ENCODE measurements around the gene LRIT2.

The LRIT2 gene

GRCh38 chr10:84225427-84226173, at the start of gene LRIT2:
LRIT2 (minus strand) TSS chr10:84225544; CDS start chr10:84225520, 24 bp downstream.
- H3K4me1 ChIP-seq (ENCODE audit: control insufficient read depth, insufficient read depth, low read length), result no peaks in the 10 kb centered on the region
- no peaks in the 10 kb centered on the region for H3K27me3 ChIP-seq (ENCODE audit: control insufficient read depth, insufficient read depth, low read length)
- no peaks in the 10 kb centered on the region for H3K36me3 ChIP-seq (ENCODE audit: control insufficient read depth, insufficient read depth, low read length)
- H3K4me3 ChIP-seq (ENCODE audit: low read length), result no peak within 1 kb of the TSS
- WGBS (ENCODE audit: insufficient coverage, insufficient read length), result no CpG with 5 or more reads among the region's 6 CpGs
- DNase-seq (ENCODE audit: low read depth, low spot score), result no peak
- H3K27ac ChIP-seq (ENCODE audit: low read length), result no peak within 1 kb of the TSS
- no peaks in the 10 kb centered on the region for H3K9me3 ChIP-seq (ENCODE audit: control insufficient read depth, insufficient read depth, low read length)

GRCh38 chr10:84270708-84271107, 45.4 kb upstream of the LRIT2 start:
- peaks cover 1% of the 10 kb centered on the region; the same call in 1 of the 2 replicates for H3K4me1 ChIP-seq (ENCODE audit: control insufficient read depth, insufficient read depth, low read length)
- no peak overlapping the region for H3K4me3 ChIP-seq (ENCODE audit: low read length)
- no peaks in the 10 kb centered on the region for H3K9me3 ChIP-seq (ENCODE audit: control insufficient read depth, insufficient read depth, low read length)
- no peaks in the 10 kb centered on the region; the same call in 1 of the 2 replicates for H3K27me3 ChIP-seq (ENCODE audit: control insufficient read depth, insufficient read depth, low read length)
- no peak overlapping the region for H3K27ac ChIP-seq (ENCODE audit: low read length)
- WGBS (ENCODE audit: insufficient coverage, insufficient read length), result no CpG with 5 or more reads among the region's 1 CpG
- no peaks in the 10 kb centered on the region for H3K36me3 ChIP-seq (ENCODE audit: control insufficient read depth, insufficient read depth, low read length)
- DNase-seq (ENCODE audit: low read depth, low spot score), result no peak

GRCh38 chr10:84269773-84270172, 44.4 kb upstream of the LRIT2 start:
- WGBS (ENCODE audit: insufficient coverage, insufficient read length), result no CpG with 5 or more reads among the region's 2 CpGs
- no peak for DNase-seq (ENCODE audit: low read depth, low spot score)
- Histone ChIP-seq H3K36me3 (ENCODE audit: control insufficient read depth, insufficient read depth, low read length) (no peaks in the 10 kb centered on the region), H3K4me3 (ENCODE audit: low read length) (no peak overlapping the region), H3K27me3 (ENCODE audit: control insufficient read depth, insufficient read depth, low read length) (no peaks in the 10 kb centered on the region), H3K9me3 (ENCODE audit: control insufficient read depth, insufficient read depth, low read length) (no peaks in the 10 kb centered on the region), H3K27ac (ENCODE audit: low read length) (no peak overlapping the region), H3K4me1 (ENCODE audit: control insufficient read depth, insufficient read depth, low read length) (peaks cover 1% of the 10 kb centered on the region; the same call in 1 of the 2 replicates)

- H3K9me3 ChIP-seq (ENCODE audit: control insufficient read depth, insufficient read depth, low read length), result no peaks in the 10 kb centered on the region
- no CpG with 5 or more reads among the region's 1 CpG for WGBS (ENCODE audit: insufficient coverage, insufficient read length)
- H3K27ac ChIP-seq (ENCODE audit: low read length), result no peak overlapping the region
- H3K27me3 ChIP-seq (ENCODE audit: control insufficient read depth, insufficient read depth, low read length), result no peaks in the 10 kb centered on the region
- peaks cover 1% of the 10 kb centered on the region; the same call in 1 of the 2 replicates for H3K4me1 ChIP-seq (ENCODE audit: control insufficient read depth, insufficient read depth, low read length)
- no peak overlapping the region for H3K4me3 ChIP-seq (ENCODE audit: low read length)
- H3K36me3 ChIP-seq (ENCODE audit: control insufficient read depth, insufficient read depth, low read length), result no peaks in the 10 kb centered on the region
- DNase-seq (ENCODE audit: low read depth, low spot score), result no peak
Observed at GRCh38 chr10:84269162-84269561, 43.8 kb upstream of the LRIT2 start.

GRCh38 chr10:84267503-84268126, 42.3 kb upstream of the LRIT2 start:
- no peaks in the 10 kb centered on the region for H3K27me3 ChIP-seq (ENCODE audit: control insufficient read depth, insufficient read depth, low read length)
- no peaks in the 10 kb centered on the region for H3K9me3 ChIP-seq (ENCODE audit: control insufficient read depth, insufficient read depth, low read length)
- peaks cover 1% of the 10 kb centered on the region; the same call in 1 of the 2 replicates for H3K4me1 ChIP-seq (ENCODE audit: control insufficient read depth, insufficient read depth, low read length)
- DNase-seq (ENCODE audit: low read depth, low spot score), result peak; percentile 64
- H3K4me3 ChIP-seq (ENCODE audit: low read length), result no peak overlapping the region
- no peak overlapping the region for H3K27ac ChIP-seq (ENCODE audit: low read length)
- no CpG with 5 or more reads among the region's 7 CpGs for WGBS (ENCODE audit: insufficient coverage, insufficient read length)
- no peaks in the 10 kb centered on the region for H3K36me3 ChIP-seq (ENCODE audit: control insufficient read depth, insufficient read depth, low read length)

GRCh38 chr10:84265418-84265817, 40.1 kb upstream of the LRIT2 start:
- Histone ChIP-seq H3K9me3 (ENCODE audit: control insufficient read depth, insufficient read depth, low read length) (no peaks in the 10 kb centered on the region), H3K36me3 (ENCODE audit: control insufficient read depth, insufficient read depth, low read length) (no peaks in the 10 kb centered on the region), H3K27me3 (ENCODE audit: control insufficient read depth, insufficient read depth, low read length) (no peaks in the 10 kb centered on the region), H3K27ac (ENCODE audit: low read length) (no peak overlapping the region), H3K4me1 (ENCODE audit: control insufficient read depth, insufficient read depth, low read length) (peaks cover 1% of the 10 kb centered on the region; the same call in 1 of the 2 replicates), H3K4me3 (ENCODE audit: low read length) (no peak overlapping the region)
- DNase-seq (ENCODE audit: low read depth, low spot score), result no peak
- WGBS (ENCODE audit: insufficient coverage, insufficient read length), result no CpG with 5 or more reads among the region's 4 CpGs

GRCh38 chr10:84264611-84265141, 39.3 kb upstream of the LRIT2 start:
- no peaks in the 10 kb centered on the region for H3K27me3 ChIP-seq (ENCODE audit: control insufficient read depth, insufficient read depth, low read length)
- no CpG with 5 or more reads among the region's 11 CpGs for WGBS (ENCODE audit: insufficient coverage, insufficient read length)
- no peaks in the 10 kb centered on the region for H3K36me3 ChIP-seq (ENCODE audit: control insufficient read depth, insufficient read depth, low read length)
- peak; percentile 39 for DNase-seq (ENCODE audit: low read depth, low spot score)
- H3K4me3 ChIP-seq (ENCODE audit: low read length), result no peak overlapping the region
- H3K9me3 ChIP-seq (ENCODE audit: control insufficient read depth, insufficient read depth, low read length), result no peaks in the 10 kb centered on the region
- H3K4me1 ChIP-seq (ENCODE audit: control insufficient read depth, insufficient read depth, low read length), result peaks cover 1% of the 10 kb centered on the region; the same call in 1 of the 2 replicates
- H3K27ac ChIP-seq (ENCODE audit: low read length), result no peak overlapping the region

GRCh38 chr10:84263716-84264115, 38.4 kb upstream of the LRIT2 start:
- WGBS (ENCODE audit: insufficient coverage, insufficient read length), result no CpG with 5 or more reads among the region's 5 CpGs
- no peak overlapping the region for H3K27ac ChIP-seq (ENCODE audit: low read length)
- H3K4me1 ChIP-seq (ENCODE audit: control insufficient read depth, insufficient read depth, low read length), result peaks cover 1% of the 10 kb centered on the region; the same call in 1 of the 2 replicates
- H3K36me3 ChIP-seq (ENCODE audit: control insufficient read depth, insufficient read depth, low read length), result no peaks in the 10 kb centered on the region
- no peaks in the 10 kb centered on the region for H3K27me3 ChIP-seq (ENCODE audit: control insufficient read depth, insufficient read depth, low read length)
- no peaks in the 10 kb centered on the region for H3K9me3 ChIP-seq (ENCODE audit: control insufficient read depth, insufficient read depth, low read length)
- H3K4me3 ChIP-seq (ENCODE audit: low read length), result no peak overlapping the region
- no peak for DNase-seq (ENCODE audit: low read depth, low spot score)

GRCh38 chr10:84262190-84262956, 37.0 kb upstream of the LRIT2 start:
- Histone ChIP-seq H3K36me3 (ENCODE audit: control insufficient read depth, insufficient read depth, low read length) (no peaks in the 10 kb centered on the region), H3K27ac (ENCODE audit: low read length) (no peak overlapping the region), H3K9me3 (ENCODE audit: control insufficient read depth, insufficient read depth, low read length) (no peaks in the 10 kb centered on the region), H3K4me1 (ENCODE audit: control insufficient read depth, insufficient read depth, low read length) (no peaks in the 10 kb centered on the region), H3K4me3 (ENCODE audit: low read length) (no peak overlapping the region), H3K27me3 (ENCODE audit: control insufficient read depth, insufficient read depth, low read length) (no peaks in the 10 kb centered on the region)
- DNase-seq (ENCODE audit: low read depth, low spot score), result no peak
- WGBS (ENCODE audit: insufficient coverage, insufficient read length), result no CpG with 5 or more reads among the region's 13 CpGs

- WGBS (ENCODE audit: insufficient coverage, insufficient read length), result no CpG with 5 or more reads among the region's 7 CpGs
Observed at GRCh38 chr10:84261236-84261915, 36.0 kb upstream of the LRIT2 start.

More at GRCh38 chr10:84261236-84261915, 36.0 kb upstream of the LRIT2 start:
- Histone ChIP-seq H3K4me1 (ENCODE audit: control insufficient read depth, insufficient read depth, low read length) (no peaks in the 10 kb centered on the region), H3K27me3 (ENCODE audit: control insufficient read depth, insufficient read depth, low read length) (no peaks in the 10 kb centered on the region), H3K27ac (ENCODE audit: low read length) (no peak overlapping the region), H3K36me3 (ENCODE audit: control insufficient read depth, insufficient read depth, low read length) (no peaks in the 10 kb centered on the region), H3K9me3 (ENCODE audit: control insufficient read depth, insufficient read depth, low read length) (no peaks in the 10 kb centered on the region), H3K4me3 (ENCODE audit: low read length) (no peak overlapping the region)
- no peak for DNase-seq (ENCODE audit: low read depth, low spot score)
